ENCODE results near the gene TRIM17.

TRIM17 gene

GRCh38 chr1:228366866-228367741, 49.6 kb downstream of the TRIM17 start:
- H3K79me1 ChIP-seq (replicated peaks; ENCODE audit: low read length, poor library complexity, severe bottlenecking) = no peaks in the 10 kb centered on the region
- H3K4me3 ChIP-seq (ENCODE audit: insufficient read depth in 1 of 2, low read depth in 1 of 2, low read length in 2 of 2) = no peak overlapping the region
- no peak overlapping the region for H3K14ac ChIP-seq (ENCODE audit: low read length in 2 of 2)
- H3K23ac ChIP-seq (ENCODE audit: low read length in 2 of 2) = no peak overlapping the region
- no peak overlapping the region for H3K9ac ChIP-seq (ENCODE audit: low read length)
- H3K18ac ChIP-seq (ENCODE audit: low read depth in 1 of 2, low read length in 2 of 2) = no peak overlapping the region
- H3K36me3 ChIP-seq (ENCODE audit: control insufficient read depth in 1 of 2, insufficient read depth in 2 of 2, low read depth in 1 of 2, low read length in 2 of 2) = no peaks in the 10 kb centered on the region
- H2BK12ac ChIP-seq (ENCODE audit: low read length in 2 of 2) = no peak overlapping the region
- no peak overlapping the region for H3K4ac ChIP-seq (ENCODE audit: low read depth in 1 of 2, low read length in 2 of 2)
- no peak for DNase-seq
- H3K27me3 ChIP-seq (ENCODE audit: control insufficient read depth in 1 of 2, insufficient read depth in 1 of 2, low read length in 2 of 2) = peaks cover 9 to 70% of the 10 kb centered on the region in 2 experiments
- H3K9me3 ChIP-seq (ENCODE audit: control insufficient read depth, low read length) = no peaks in the 10 kb centered on the region
- H3K4me2 ChIP-seq (ENCODE audit: low read length, poor library complexity, severe bottlenecking) = no peak overlapping the region
- H2AK5ac ChIP-seq (ENCODE audit: low read length, severe bottlenecking) = no peak overlapping the region
- H4K8ac ChIP-seq (ENCODE audit: low read length) = no peak overlapping the region
- no peak overlapping the region for H2AFZ ChIP-seq (ENCODE audit: low read depth, low read length)
- WGBS = 77% methylated on average over 22 of the region's 24 CpGs
- no peak overlapping the region for H3K27ac ChIP-seq (ENCODE audit: low read length, poor library complexity, severe bottlenecking)
- no peak overlapping the region for H2BK5ac ChIP-seq (ENCODE audit: low read depth, low read length, poor library complexity, severe bottlenecking)
- H4K91ac ChIP-seq (ENCODE audit: low read length) = no peak overlapping the region
- H3K4me1 ChIP-seq (ENCODE audit: control insufficient read depth, insufficient read depth, low read depth, low read length) = peaks cover 3% of the 10 kb centered on the region
- no peak overlapping the region for H2BK15ac ChIP-seq (ENCODE audit: low read depth, poor library complexity, severe bottlenecking)
- H2BK120ac ChIP-seq (ENCODE audit: low read depth, low read length) = no peak overlapping the region

- Histone ChIP-seq H3K79me1 (replicated peaks; ENCODE audit: low read length, poor library complexity, severe bottlenecking) (no peaks in the 10 kb centered on the region), H2BK15ac (ENCODE audit: low read depth, poor library complexity, severe bottlenecking) (no peak overlapping the region), H3K4me3 (ENCODE audit: insufficient read depth in 1 of 2, low read depth in 1 of 2, low read length in 2 of 2) (no peak overlapping the region), H3K36me3 (ENCODE audit: control insufficient read depth in 1 of 2, insufficient read depth in 2 of 2, low read depth in 1 of 2, low read length in 2 of 2) (no peaks in the 10 kb centered on the region), H3K27me3 (ENCODE audit: control insufficient read depth in 1 of 2, insufficient read depth in 1 of 2, low read length in 2 of 2) (peaks cover 9 to 62% of the 10 kb centered on the region in 2 experiments), H4K8ac (ENCODE audit: low read length) (no peak overlapping the region), H3K4ac (ENCODE audit: low read depth in 1 of 2, low read length in 2 of 2) (no peak overlapping the region), H3K4me2 (ENCODE audit: low read length, poor library complexity, severe bottlenecking) (no peak overlapping the region), H3K18ac (ENCODE audit: low read depth in 1 of 2, low read length in 2 of 2) (no peak overlapping the region), H3K14ac (ENCODE audit: low read length in 2 of 2) (no peak overlapping the region), H3K9ac (ENCODE audit: low read length) (no peak overlapping the region), H2AK5ac (ENCODE audit: low read length, severe bottlenecking) (no peak overlapping the region), H2BK5ac (ENCODE audit: low read depth, low read length, poor library complexity, severe bottlenecking) (no peak overlapping the region), H3K27ac (ENCODE audit: low read length, poor library complexity, severe bottlenecking) (no peak overlapping the region), H3K23ac (ENCODE audit: low read length in 2 of 2) (no peak overlapping the region), H4K91ac (ENCODE audit: low read length) (no peak overlapping the region), H2BK120ac (ENCODE audit: low read depth, low read length) (no peak overlapping the region), H2AFZ (ENCODE audit: low read depth, low read length) (no peak overlapping the region), H2BK12ac (ENCODE audit: low read length in 2 of 2) (no peak overlapping the region), H3K9me3 (ENCODE audit: control insufficient read depth, low read length) (no peaks in the 10 kb centered on the region), H3K4me1 (ENCODE audit: control insufficient read depth, insufficient read depth, low read depth, low read length) (peaks cover 3% of the 10 kb centered on the region)
- no peak for DNase-seq
- WGBS = 91% methylated on average over 21 of the region's 23 CpGs
These were observed 50.4 kb downstream of the TRIM17 start for GRCh38 chr1:228366062-228366865.

GRCh38 chr1:228365271-228366061, 51.2 kb downstream of the TRIM17 start:
- peak overlapping the region in 1 of 2 experiments; percentile 68 for H3K14ac ChIP-seq (ENCODE audit: low read length in 2 of 2)
- H2AK5ac ChIP-seq (ENCODE audit: low read length, severe bottlenecking) = no peak overlapping the region
- H2BK5ac ChIP-seq (ENCODE audit: low read depth, low read length, poor library complexity, severe bottlenecking) = no peak overlapping the region
- peaks cover 3% of the 10 kb centered on the region for H3K4me1 ChIP-seq (ENCODE audit: control insufficient read depth, insufficient read depth, low read depth, low read length)
- WGBS = 82% methylated on average over 20 of the region's 20 CpGs
- H3K79me1 ChIP-seq (replicated peaks; ENCODE audit: low read length, poor library complexity, severe bottlenecking) = no peaks in the 10 kb centered on the region
- H3K27me3 ChIP-seq (ENCODE audit: control insufficient read depth in 1 of 2, insufficient read depth in 1 of 2, low read length in 2 of 2) = peaks cover 9 to 54% of the 10 kb centered on the region in 2 experiments
- H3K9ac ChIP-seq (ENCODE audit: low read length) = no peak overlapping the region
- no peak overlapping the region for H3K4ac ChIP-seq (ENCODE audit: low read depth in 1 of 2, low read length in 2 of 2)
- no peak overlapping the region for H2BK15ac ChIP-seq (ENCODE audit: low read depth, poor library complexity, severe bottlenecking)
- DNase-seq = no peak
- H2AFZ ChIP-seq (ENCODE audit: low read depth, low read length) = no peak overlapping the region
- no peaks in the 10 kb centered on the region for H3K9me3 ChIP-seq (ENCODE audit: control insufficient read depth, low read length)
- H4K91ac ChIP-seq (ENCODE audit: low read length) = no peak overlapping the region
- no peak overlapping the region for H2BK12ac ChIP-seq (ENCODE audit: low read length in 2 of 2)
- H3K23ac ChIP-seq (ENCODE audit: low read length in 2 of 2) = peak overlapping the region in 1 of 2 experiments; percentile 81
- H3K4me2 ChIP-seq (ENCODE audit: low read length, poor library complexity, severe bottlenecking) = no peak overlapping the region
- no peak overlapping the region for H3K4me3 ChIP-seq (ENCODE audit: insufficient read depth in 1 of 2, low read depth in 1 of 2, low read length in 2 of 2)
- no peak overlapping the region for H3K27ac ChIP-seq (ENCODE audit: low read length, poor library complexity, severe bottlenecking)
- H3K36me3 ChIP-seq (ENCODE audit: control insufficient read depth in 1 of 2, insufficient read depth in 2 of 2, low read depth in 1 of 2, low read length in 2 of 2) = no peaks in the 10 kb centered on the region
- H3K18ac ChIP-seq (ENCODE audit: low read depth in 1 of 2, low read length in 2 of 2) = no peak overlapping the region
- no peak overlapping the region for H4K8ac ChIP-seq (ENCODE audit: low read length)
- no peak overlapping the region for H2BK120ac ChIP-seq (ENCODE audit: low read depth, low read length)

All from mesenchymal stem cell (in vitro differentiated cells and primary cell).